GM13976 (cell line): ENCODE data around the gene SMIM24.

Experiments
- DNase-seq: peaks from one replicate; pipeline ENCODE4 v3.0.0; 2012; ENCODE audit warnings: low spot score
- CTCF ChIP-seq: IDR thresholded peaks from 2 replicates; pipeline ENCODE4 v1.5.1; 2012; ENCODE audit warnings: borderline replicate concordance, mild to moderate bottlenecking; ENCODE audit not compliant: insufficient read depth; ENCODE audit errors: extremely low read depth, missing control alignments, control extremely low read depth
- in situ Hi-C: fragments of 300-500 bp; cut with MboI; formaldehyde crosslinking; loops from one replicate; pipeline ENCODE4 v1.12.0; 2022; ENCODE audit warnings: low sequenced_read_pairs, mixed read lengths, inconsistent platforms; ENCODE audit not compliant: unreplicated experiment

The SMIM24 gene

DNA sequence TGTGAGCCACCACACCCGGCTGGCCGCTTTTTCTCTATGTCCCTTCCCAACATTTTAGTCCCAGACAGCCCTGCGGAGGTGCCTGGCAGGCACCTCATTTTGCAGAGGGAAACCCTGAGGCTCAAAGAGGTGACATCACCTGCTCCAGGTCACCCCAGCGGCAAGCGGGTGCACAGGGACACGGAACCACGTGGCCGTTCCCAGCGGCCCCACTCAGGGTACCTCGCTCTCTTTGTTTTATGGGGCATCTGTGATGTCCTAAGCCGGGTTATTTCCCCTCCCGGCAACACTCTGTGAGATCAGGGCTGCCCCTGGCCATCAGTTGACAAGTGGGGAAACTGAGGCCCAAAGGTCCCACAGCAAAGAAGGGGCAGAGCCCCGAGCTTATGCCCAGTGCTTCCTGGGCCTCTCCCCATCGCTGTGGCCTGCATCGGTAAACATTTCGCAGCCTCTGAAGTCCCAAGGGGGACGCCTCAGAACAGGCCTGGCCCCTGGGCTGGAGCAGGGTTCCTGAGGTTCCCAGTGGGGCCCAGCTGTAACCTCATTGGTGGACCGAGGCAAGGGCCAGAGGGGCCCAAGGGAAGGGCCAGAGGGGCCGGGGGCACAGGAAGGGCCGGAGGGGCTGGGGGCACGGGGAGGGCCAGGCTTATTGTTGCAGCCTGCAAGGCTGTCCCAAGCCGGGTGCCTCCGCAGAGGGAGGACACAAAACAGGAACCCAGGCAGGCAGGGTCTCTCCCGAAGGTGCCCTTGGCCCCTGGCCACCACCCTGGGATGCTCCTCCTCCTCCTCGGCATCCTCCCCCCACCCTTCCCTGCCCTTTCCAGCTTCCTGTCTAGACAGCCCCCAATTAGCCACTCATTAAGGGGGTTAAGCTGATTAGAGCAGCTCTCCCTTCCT lies 39.0 kb downstream of the SMIM24 start:
- in situ Hi-C loops, result no loop called here

GRCh38 chr19:3440082-3440481 lies 40.2 kb downstream of the SMIM24 start:
- peak; percentile 39 for TF ChIP-seq CTCF
- in situ Hi-C loops, result no loop called here
- DNase-seq, result peak; percentile 82

More for the DNA sequence above, 39.0 kb downstream of the SMIM24 start:
- no peak for DNase-seq
- no peak for TF ChIP-seq CTCF

DNA sequence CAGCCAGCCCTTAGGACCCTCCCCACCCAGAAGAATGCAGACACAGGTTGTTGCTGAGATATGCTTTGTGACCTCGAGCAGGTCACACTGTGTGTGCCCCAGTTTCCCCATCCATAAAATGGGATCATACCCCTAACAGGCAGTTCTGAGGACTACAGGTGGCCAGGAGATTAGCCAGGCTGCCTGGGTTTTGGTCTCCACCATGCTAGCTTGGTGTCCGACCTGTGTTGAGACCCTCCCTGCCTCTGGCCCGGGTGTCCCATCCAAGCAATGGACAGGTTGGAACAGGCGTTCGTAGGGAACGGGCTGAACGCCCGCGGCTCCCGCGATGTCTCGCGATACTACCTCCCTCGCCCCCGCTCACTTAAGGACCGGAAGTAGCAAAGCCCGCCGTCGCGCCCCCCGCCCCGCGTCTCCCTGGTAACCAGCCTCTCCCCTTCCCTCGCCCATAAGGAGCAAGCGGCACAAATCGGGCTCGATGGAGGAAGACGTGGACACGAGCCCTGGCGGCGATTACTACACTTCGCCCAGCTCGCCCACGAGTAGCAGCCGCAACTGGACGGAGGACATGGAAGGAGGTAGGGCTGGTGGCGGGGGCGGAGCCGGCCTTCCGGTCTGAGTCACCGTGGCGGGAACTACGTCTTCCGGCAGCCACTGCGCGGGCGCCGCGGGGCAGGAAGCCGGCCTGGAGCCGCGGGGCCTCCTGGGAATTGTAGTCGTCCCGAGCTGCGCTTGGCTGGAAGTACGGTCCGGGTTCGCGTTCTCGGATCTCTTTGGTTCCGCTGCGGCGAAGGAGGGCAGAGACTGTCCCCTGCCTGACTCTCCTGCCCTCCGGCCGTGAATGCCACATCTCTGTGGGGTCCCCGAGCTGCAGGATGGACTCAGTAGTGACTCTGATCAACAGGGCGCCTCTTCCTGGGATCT lies 45.4 kb downstream of the SMIM24 start:
- peak; percentile 99 for DNase-seq
- in situ Hi-C loops, result loop anchor here (5.0 kb wide), 1 partner anchor 108 kb away; no protein-coding TSS in a partner anchor
- TF ChIP-seq CTCF, result no peak

DNA sequence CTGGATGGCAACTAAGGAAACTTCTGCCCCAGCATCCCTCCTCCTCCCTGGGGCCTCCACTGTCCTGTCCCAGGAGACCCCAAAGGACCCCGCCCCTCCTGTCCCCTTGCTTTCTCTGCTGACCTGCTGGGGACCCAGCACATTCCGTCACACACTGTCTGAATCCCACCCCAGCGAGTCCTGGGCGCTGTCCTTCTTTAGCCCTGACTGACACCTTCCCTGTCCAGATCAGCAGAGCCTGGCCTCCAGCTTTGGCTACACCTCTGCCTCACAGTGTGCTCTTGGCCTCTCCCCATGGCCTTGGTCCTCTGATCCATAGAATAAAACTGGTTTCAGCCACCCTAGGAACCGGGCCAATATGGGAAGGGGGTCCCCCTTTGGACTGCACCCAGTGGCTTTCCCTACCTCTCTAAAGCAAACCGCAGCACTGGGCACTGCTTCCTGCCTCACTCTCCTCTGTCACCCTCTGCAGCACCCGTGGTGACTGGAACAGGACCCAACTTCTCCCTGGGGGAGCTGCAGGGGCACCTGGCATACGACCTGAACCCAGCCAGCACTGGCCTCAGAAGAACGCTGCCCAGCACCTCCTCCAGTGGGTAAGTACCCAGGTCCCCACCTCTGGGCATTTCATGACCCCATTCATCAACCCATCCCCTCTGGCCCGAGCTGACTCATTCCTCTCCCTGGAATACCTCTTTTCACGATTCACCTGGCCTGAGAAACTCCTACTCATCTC lies 46.4 kb downstream of the SMIM24 start:
- DNase-seq, result no peak
- TF ChIP-seq CTCF, result no peak
- in situ Hi-C loops, result loop anchor here (5.0 kb wide), 1 partner anchor 107 kb away; no protein-coding TSS in a partner anchor

DNA sequence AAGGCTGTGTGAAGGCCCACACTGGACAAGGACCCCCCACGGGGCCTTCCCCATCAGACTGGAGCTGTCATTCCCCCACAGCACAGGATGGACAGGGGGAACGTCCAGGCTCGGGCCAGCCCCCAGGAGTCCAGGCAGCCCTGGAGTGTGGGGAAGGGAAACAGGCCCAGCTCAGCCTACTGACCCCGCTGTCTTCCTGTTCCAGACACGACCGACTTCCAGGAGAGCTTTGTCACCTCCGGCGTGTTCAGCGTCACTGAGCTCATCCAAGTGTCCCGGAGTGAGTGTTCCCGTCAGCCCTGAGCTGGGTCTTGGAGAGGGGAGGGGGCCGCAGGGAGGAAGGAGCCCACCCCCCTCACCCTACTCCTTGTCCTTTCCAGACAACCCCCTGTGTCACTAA lies 47.0 kb downstream of the SMIM24 start:
- DNase-seq, result no peak
- TF ChIP-seq CTCF, result no peak
- in situ Hi-C loops, result loop anchor here (5.0 kb wide), 1 partner anchor 106 kb away; no protein-coding TSS in a partner anchor
